ENCODE data around the gene PKHD1.

PKHD1 gene

GRCh38 chr6:51793393-51793792 is 294.0 kb downstream of the PKHD1 start:
- no peak overlapping the region for H3K27ac ChIP-seq
- no peak for TF ChIP-seq CTCF (IDR thresholded peaks at IDR 0.05)
- DNase-seq (ENCODE audit: low spot score): no peak
- H3K4me3 ChIP-seq: no peak overlapping the region

GRCh38 chr6:51792273-51793030 is 295.0 kb downstream of the PKHD1 start:
- H3K4me3 ChIP-seq: no peak overlapping the region
- no peak for TF ChIP-seq CTCF (IDR thresholded peaks at IDR 0.05)
- no peak overlapping the region for H3K27ac ChIP-seq
- no peak for DNase-seq (ENCODE audit: low spot score)

- Histone ChIP-seq H3K27ac (no peak overlapping the region), H3K4me3 (no peak overlapping the region)
- no peak for TF ChIP-seq CTCF (IDR thresholded peaks at IDR 0.05)
- DNase-seq (ENCODE audit: low spot score): no peak
These were observed 296.5 kb downstream of the PKHD1 start for GRCh38 chr6:51790946-51791345.

GRCh38 chr6:51788121-51788520 is 299.3 kb downstream of the PKHD1 start:
- Histone ChIP-seq H3K27ac (no peak overlapping the region), H3K4me3 (no peak overlapping the region)
- TF ChIP-seq CTCF (IDR thresholded peaks at IDR 0.05): no peak
- DNase-seq (ENCODE audit: low spot score): no peak

- H3K27ac ChIP-seq: no peak overlapping the region
- no peak for DNase-seq (ENCODE audit: low spot score)
- TF ChIP-seq CTCF (IDR thresholded peaks at IDR 0.05): no peak
- H3K4me3 ChIP-seq: no peak overlapping the region
These were observed 308.7 kb downstream of the PKHD1 start for GRCh38 chr6:51778666-51779065.

GRCh38 chr6:51777618-51778017 is 309.8 kb downstream of the PKHD1 start:
- Histone ChIP-seq H3K27ac (no peak overlapping the region), H3K4me3 (no peak overlapping the region)
- no peak for DNase-seq (ENCODE audit: low spot score)
- TF ChIP-seq CTCF (IDR thresholded peaks at IDR 0.05): no peak
